Stomach (tissue), 9 donors: ENCODE data around the gene TNFRSF1B. TPM values are rescaled to one million over a fixed set of nuclear protein-coding genes. Genes with fewer than 3 reads are reported as not detected.

Source experiments
- DNase-seq, 2 donors: peaks; one replicate each; pipeline versions ENCODE4 v3.0.0 to v3.0.0-alpha.2; 2013 to 2019
- H3K27ac ChIP-seq, 5 donors: fragments of 200-600 bp in 4 of 5; sonication (generic) in 4 of 5; one replicate each; pipeline ENCODE4 v1.5.1; 2013 to 2019; ENCODE audit warnings: mild to moderate bottlenecking in 1 of 5, moderate library complexity in 1 of 5
- H3K27me3 ChIP-seq, 3 donors: fragments of 200-600 bp; sonication (generic); one replicate each; pipeline ENCODE4 v1.5.1; 2017 to 2019; ENCODE audit warnings: mixed run types in 1 of 3
- H3K36me3 ChIP-seq, 4 donors: fragments of 200-600 bp; sonication (generic); 1 replicate in 3 of 4; 2 replicates in 1 of 4; pipeline ENCODE4 v1.5.1; 2016 to 2019
- H3K4me1 ChIP-seq, 4 donors: fragments of 200-600 bp; sonication (generic); one replicate each; pipeline ENCODE4 v1.5.1; 2016 to 2019
- H3K4me3 ChIP-seq, 4 donors: fragments of 200-600 bp; sonication (generic) in 3 of 4; one replicate each; pipeline ENCODE4 v1.5.1; 2016 to 2019; ENCODE audit warnings: mild to moderate bottlenecking in 1 of 4
- H3K9me3 ChIP-seq, 4 donors: fragments of 200-600 bp; sonication (generic); one replicate each; pipeline ENCODE4 v1.5.1; 2016 to 2019
- EP300 ChIP-seq: sonication (generic); formaldehyde crosslinking; IDR thresholded peaks from one replicate; pipeline ENCODE4 v1.6.1; 2017; ENCODE audit warnings: antibody characterized with exemption
- POLR2A ChIP-seq, 4 donors: fragments of 450-650 bp; IDR thresholded peaks; one replicate each; pipeline ENCODE4 v1.6.1; 2016; ENCODE audit warnings: antibody characterized with exemption in 4 of 4, control low read depth in 2 of 4, mild to moderate bottlenecking in 1 of 4, moderate library complexity in 1 of 4
- POLR2AphosphoS5 ChIP-seq, 3 donors: sonication (generic); formaldehyde crosslinking; IDR thresholded peaks; one replicate each; pipeline ENCODE4 v1.6.1; 2016; ENCODE audit warnings: antibody characterized with exemption in 3 of 3
- WGBS, 5 donors: extraction: QIAGEN DNeasy Blood & Tissue Kit in 3 of 5; methylation state at CpG; one replicate each; pipeline versions ENCODE4 v1.1.5 to v1.1.7; 2013 to 2018; 5-methylcytosine and 5-hydroxymethylcytosine counted together
- intact Hi-C: fragments of 100-400 bp; cut with DNase I; formaldehyde crosslinking; loops from one replicate; pipeline ENCODE4 v1.15.1; 2023; ENCODE audit warnings: low total_unique reads
- polyA plus RNA-seq, 3 donors: library from polyadenylated mRNA; stranded (reverse); fragments of 200-250 nt; gene quantifications; one replicate each; pipeline ENCODE4 v1.2.3, GENCODE V29; 2013
- total RNA-seq, 5 donors: library from RNA; depleted of rRNA; stranded (reverse); fragments of >200 nt; gene quantifications; one replicate each; pipeline versions ENCODE4 v1.1.0 to v1.2.3, GENCODE V29; 2014 to 2016
- TF ChIP-seq, protein P1 (sequence below), 7 experiments: fragments of 450-650 bp in 4 of 7; fragments of 200-600 bp in 3 of 7; sonication (generic) in 3 of 7; IDR thresholded peaks; one replicate each; pipeline ENCODE4 v1.5.1; 2016 to 2019; ENCODE audit warnings: antibody characterized with exemption in 7 of 7, control low read depth in 2 of 7, mild to moderate bottlenecking in 1 of 7
- donor health status: healthy with polysubstance abuse.
- donor health status: Bipolar disorder and iron deficiency.
- donor health status: healthy.

The TNFRSF1B gene
- total and polyA plus RNA-seq, 8 donors = 5.4 to 24.3 (median 11.5) TPM

DNA sequence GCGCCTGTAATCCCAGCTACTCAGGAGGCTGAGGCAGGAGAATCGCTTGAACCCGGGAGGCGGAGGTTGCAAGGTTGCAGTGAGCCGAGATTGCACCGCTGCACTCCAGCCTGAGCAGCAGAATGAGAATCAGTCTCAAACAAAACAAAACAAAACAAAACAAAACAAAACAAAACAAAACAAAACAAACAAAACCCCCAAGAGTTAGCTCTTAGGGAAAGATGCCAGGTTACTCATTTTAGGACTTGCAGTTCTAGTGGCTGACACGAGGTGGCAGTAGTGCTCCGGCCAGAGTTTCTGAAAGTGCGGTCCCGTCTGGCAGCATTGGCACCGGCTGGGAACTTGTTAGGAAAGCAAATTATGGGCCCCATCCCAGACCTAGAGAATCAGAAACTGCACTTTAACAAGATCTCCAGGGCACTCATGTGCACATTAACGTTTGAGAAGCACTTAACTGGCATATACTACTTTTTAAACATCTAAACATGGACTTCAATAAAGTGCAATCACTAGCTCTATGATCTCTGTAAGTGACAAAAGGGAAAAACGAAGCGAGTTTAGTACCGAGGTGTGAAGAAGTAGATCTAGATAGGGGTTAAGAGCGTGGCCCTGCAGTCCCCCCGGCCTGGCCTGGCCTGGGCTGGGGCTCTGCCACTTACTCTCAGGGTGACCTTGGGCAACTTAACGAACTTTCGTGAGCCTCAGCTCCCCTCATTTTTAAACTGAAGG lies 41.9 kb upstream of the TNFRSF1B start:
- Histone ChIP-seq H3K9me3 (no peaks in the 10 kb centered on the region), H3K27me3 (peaks cover 0 to 3% (median 0%) of the 10 kb centered on the region in 3 donors), H3K36me3 (no peaks in the 10 kb centered on the region), H3K27ac (peak overlapping the region; percentile 2 to 62 (median 54)), H3K4me3 (no peak overlapping the region), H3K4me1 (peaks cover 7 to 22% (median 20%) of the 10 kb centered on the region in 4 donors)
- TF ChIP-seq POLR2AphosphoS5 (IDR thresholded peaks at IDR 0.05) (peak in 2 of 3 donors; percentile 17 to 52), POLR2A (IDR thresholded peaks at IDR 0.05) (no peak)
- TF ChIP-seq, protein P1, sequence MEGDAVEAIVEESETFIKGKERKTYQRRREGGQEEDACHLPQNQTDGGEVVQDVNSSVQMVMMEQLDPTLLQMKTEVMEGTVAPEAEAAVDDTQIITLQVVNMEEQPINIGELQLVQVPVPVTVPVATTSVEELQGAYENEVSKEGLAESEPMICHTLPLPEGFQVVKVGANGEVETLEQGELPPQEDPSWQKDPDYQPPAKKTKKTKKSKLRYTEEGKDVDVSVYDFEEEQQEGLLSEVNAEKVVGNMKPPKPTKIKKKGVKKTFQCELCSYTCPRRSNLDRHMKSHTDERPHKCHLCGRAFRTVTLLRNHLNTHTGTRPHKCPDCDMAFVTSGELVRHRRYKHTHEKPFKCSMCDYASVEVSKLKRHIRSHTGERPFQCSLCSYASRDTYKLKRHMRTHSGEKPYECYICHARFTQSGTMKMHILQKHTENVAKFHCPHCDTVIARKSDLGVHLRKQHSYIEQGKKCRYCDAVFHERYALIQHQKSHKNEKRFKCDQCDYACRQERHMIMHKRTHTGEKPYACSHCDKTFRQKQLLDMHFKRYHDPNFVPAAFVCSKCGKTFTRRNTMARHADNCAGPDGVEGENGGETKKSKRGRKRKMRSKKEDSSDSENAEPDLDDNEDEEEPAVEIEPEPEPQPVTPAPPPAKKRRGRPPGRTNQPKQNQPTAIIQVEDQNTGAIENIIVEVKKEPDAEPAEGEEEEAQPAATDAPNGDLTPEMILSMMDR (IDR thresholded peaks at IDR 0.05) = peak in 6 of 7 experiments; percentile 86 to 99 (median 96)
- WGBS, 5 donors = 40 to 46% (median 43%) methylated on average over 18 to 19 of the region's 19 CpGs
- peak; percentile 85 to 88 for DNase-seq
- intact Hi-C loops = no loop called here

DNA sequence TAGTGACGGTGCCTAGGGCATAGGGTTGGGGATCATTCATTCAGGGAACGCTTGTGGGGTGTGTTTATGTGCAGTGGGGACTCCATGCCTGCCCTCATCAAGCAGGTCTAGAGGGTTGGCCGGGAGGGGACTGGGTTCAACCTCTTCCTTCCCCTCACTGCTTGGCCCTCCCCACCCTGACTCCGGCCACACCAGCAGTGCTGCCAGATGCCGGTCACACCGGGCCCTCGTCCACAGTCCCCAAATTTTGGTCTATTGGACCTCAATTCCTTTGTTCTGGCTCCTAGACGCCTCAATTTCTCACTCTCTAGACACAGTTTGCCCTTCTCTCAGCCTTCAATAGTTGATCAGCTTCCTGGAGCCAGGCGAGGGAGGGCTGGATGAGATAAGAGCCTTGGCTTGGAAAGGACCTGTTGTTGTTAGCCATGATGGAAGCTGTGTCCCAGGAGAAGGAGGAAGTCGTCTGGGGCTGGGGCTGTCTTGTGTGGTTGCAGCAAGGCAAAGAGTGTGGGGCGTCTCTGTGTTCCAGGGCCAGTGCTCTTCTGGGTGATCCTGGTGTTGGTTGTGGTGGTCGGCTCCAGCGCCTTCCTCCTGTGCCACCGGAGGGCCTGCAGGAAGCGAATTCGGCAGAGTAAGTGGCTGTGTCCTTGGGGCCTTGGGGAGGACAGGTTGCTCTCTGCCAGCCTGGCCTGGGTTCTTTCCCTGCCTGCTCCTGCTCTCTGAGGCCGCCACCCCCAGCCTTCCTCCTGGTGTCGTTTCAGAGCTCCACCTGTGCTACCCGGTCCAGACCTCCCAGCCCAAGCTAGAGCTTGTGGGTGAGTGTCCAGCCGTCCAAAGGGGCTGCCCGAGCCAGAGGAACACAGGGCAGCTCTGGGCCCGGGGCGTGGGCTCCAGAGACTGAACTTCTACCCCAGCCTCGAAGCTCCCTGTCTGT lies 41.1 kb upstream of the TNFRSF1B start:
- H3K27ac ChIP-seq = peak overlapping the region; percentile 2 to 62 (median 54)
- intact Hi-C loops = no loop called here
- 63 to 75% (median 70%) methylated on average over 21 to 24 of the region's 24 CpGs for WGBS, 5 donors

DNA sequence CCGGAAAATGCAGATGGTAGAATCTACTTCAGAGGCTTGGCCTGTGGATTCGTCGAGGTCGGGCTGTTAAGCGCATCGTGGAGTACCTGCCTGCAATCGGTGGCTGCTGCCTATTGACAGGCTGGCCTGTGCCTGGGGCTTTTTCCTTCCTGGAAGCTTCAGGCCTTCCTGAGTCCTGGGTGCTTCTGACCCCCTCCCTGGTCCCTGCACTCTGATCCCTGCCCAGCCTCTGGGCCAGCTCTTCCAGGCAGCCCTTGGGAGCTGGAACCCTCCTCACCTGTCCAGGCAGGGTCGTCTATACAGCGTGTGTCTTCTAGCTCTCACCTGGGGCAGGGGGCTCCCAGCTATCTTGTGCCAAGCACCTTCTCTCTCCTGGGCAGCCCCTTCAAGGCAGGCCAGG lies 40.0 kb upstream of the TNFRSF1B start:
- Histone ChIP-seq H3K4me1 (peaks cover 7 to 20% (median 18%) of the 10 kb centered on the region in 4 donors), H3K27me3 (peaks cover 0 to 3% (median 0%) of the 10 kb centered on the region in 3 donors), H3K27ac (no peak overlapping the region), H3K4me3 (no peak overlapping the region), H3K9me3 (no peaks in the 10 kb centered on the region), H3K36me3 (no peaks in the 10 kb centered on the region)
- 77 to 96% (median 95%) methylated on average over 7 to 9 of the region's 9 CpGs for WGBS, 5 donors
- intact Hi-C loops = no loop called here
- TF ChIP-seq POLR2A (IDR thresholded peaks at IDR 0.05) (no peak), POLR2AphosphoS5 (IDR thresholded peaks at IDR 0.05) (no peak), EP300 (no peak)
- TF ChIP-seq, protein P1 (IDR thresholded peaks at IDR 0.05) = no peak
- DNase-seq = no peak

More for the DNA sequence above, 41.1 kb upstream of the TNFRSF1B start:
- H3K4me3 ChIP-seq = no peak overlapping the region
- H3K27me3 ChIP-seq = peaks cover 0 to 3% (median 0%) of the 10 kb centered on the region in 3 donors
- TF ChIP-seq, protein P1 (IDR thresholded peaks at IDR 0.05) = no peak
- TF ChIP-seq POLR2A (IDR thresholded peaks at IDR 0.05) (no peak), POLR2AphosphoS5 (IDR thresholded peaks at IDR 0.05) (no peak), EP300 (no peak)
- H3K36me3 ChIP-seq = no peaks in the 10 kb centered on the region
- H3K4me1 ChIP-seq = peaks cover 7 to 22% (median 20%) of the 10 kb centered on the region in 4 donors
- no peaks in the 10 kb centered on the region for H3K9me3 ChIP-seq
- peak; percentile 45 to 56 for DNase-seq

DNA sequence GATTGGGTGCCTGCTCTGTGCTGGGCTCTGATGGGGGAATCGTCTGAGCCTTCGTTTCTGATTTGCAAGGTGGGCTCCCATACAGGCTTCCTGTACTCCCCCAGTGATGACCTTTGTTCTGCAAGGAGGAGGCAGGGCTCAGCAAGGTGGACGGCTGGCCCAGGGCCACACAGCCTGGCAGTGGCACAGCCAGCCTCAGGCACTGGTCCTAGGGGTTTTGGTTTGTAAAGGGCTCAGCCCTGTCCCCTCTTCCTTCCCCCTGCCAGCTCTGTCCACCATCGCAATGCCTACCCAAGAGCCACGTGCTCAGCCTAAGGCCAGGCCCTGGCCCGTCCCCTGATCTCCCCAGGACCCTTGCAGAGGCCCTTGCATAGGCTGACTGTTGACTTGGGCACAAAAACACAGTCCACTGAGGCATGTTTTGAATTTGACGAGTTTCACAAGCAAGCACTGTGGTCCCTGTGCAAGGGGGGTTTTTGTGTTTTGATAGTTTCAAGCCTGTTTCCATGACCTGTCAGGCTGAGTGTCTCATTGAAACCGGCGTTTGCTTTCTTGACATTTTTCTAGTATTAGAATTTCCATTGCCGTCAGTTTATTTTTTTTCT lies 39.5 kb upstream of the TNFRSF1B start:
- intact Hi-C loops = no loop called here
- no peak overlapping the region for H3K27ac ChIP-seq
- peaks cover 7 to 21% (median 16%) of the 10 kb centered on the region in 4 donors for H3K4me1 ChIP-seq
- WGBS, 5 donors = 82 to 95% (median 89%) methylated on average over 7 to 10 of the region's 10 CpGs
- H3K36me3 ChIP-seq = no peaks in the 10 kb centered on the region
- DNase-seq = no peak
- no peaks in the 10 kb centered on the region for H3K9me3 ChIP-seq
- no peak overlapping the region for H3K4me3 ChIP-seq
- peaks cover 0 to 3% (median 0%) of the 10 kb centered on the region in 3 donors for H3K27me3 ChIP-seq
- TF ChIP-seq, protein P1 (IDR thresholded peaks at IDR 0.05) = no peak
- TF ChIP-seq POLR2A (IDR thresholded peaks at IDR 0.05) (no peak), POLR2AphosphoS5 (IDR thresholded peaks at IDR 0.05) (no peak), EP300 (no peak)
